Esophagus squamous epithelium (tissue), 4 donors: ENCODE measurements around the gene MAPK8IP1.

ENCODE experiments used
- CTCF ChIP-seq, 6 experiments: fragments of 450-650 bp in 4 of 6; fragments of 200-600 bp in 2 of 6; sonication (generic) in 2 of 6; IDR thresholded peaks; one replicate each; pipeline ENCODE4 v1.5.1; 2016 to 2019; ENCODE audit warnings: antibody characterized with exemption in 6 of 6, mild to moderate bottlenecking in 4 of 6, moderate library complexity in 4 of 6
- POLR2A ChIP-seq, 4 donors: fragments of 450-650 bp; IDR thresholded peaks; one replicate each; pipeline ENCODE4 v1.6.1; 2017; ENCODE audit warnings: antibody characterized with exemption in 4 of 4, mild to moderate bottlenecking in 4 of 4, moderate library complexity in 3 of 4

GRCh38 chr11:45917623-45918330, 32.3 kb downstream of the MAPK8IP1 start, which contains the start of gene PEX16:
- TF ChIP-seq CTCF (IDR thresholded peaks at IDR 0.05) (no peak), POLR2A (IDR thresholded peaks at IDR 0.05) (peak in 3 of 4 donors; percentile 66 to 78 (median 74))
